ENCODE results near the gene MIF4GD. TPM values are rescaled to one million over a fixed set of nuclear protein-coding genes. Genes with fewer than 3 reads are reported as not detected.

MIF4GD gene
- total and polyA plus RNA-seq, 9 of the 15 experiments (the other 6 are each of a cell fraction or from before 2014, with no cell fraction given), result 11.8 to 63.8 (median 28.1) TPM

DNA sequence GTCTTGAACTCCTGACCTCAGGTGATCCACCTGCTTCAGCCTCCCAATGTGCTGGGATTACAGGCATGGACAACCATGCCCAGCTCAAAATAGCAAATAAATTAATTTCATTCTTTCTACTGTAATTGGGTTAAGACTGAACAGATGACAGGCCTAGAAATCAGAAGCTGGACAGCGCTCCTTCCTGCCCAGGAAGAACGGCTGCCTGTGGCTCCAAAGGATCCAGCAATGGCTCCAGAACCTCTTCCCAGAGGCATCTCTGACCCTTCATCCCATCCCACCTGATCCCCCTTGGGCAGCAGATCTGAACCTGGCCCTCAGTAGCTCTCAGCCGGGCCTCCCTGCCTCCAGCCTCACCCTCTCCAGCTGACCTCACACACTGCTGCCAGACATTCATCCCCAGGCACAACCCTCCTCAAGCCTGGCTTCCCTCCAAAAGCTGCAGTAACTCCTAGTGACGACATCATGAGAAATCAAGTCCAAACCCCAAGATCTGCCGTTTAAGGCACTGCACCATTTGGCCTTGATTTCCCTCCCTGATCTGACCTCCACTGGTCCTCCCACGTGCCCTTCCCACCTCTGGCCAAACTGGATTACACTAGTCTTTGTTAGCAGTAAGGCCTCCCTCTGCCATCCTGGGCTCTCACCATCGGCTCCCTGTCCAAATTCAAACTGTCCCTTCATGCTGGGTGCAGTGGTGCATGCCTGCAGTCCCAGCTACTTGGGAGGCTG, 3.1 kb upstream of the MIF4GD start (continued):
- TF ChIP-seq PTTG1 (tag; IDR thresholded peaks at IDR 0.05; ENCODE audit: low read depth), result no peak
- no peak for TF ChIP-seq RAD51 (IDR thresholded peaks at IDR 0.05; ENCODE audit: borderline replicate concordance, low read depth)
- no peak for TF ChIP-seq NFRKB (IDR thresholded peaks at IDR 0.05; ENCODE audit: low read depth)
- TF ChIP-seq, protein P1, sequence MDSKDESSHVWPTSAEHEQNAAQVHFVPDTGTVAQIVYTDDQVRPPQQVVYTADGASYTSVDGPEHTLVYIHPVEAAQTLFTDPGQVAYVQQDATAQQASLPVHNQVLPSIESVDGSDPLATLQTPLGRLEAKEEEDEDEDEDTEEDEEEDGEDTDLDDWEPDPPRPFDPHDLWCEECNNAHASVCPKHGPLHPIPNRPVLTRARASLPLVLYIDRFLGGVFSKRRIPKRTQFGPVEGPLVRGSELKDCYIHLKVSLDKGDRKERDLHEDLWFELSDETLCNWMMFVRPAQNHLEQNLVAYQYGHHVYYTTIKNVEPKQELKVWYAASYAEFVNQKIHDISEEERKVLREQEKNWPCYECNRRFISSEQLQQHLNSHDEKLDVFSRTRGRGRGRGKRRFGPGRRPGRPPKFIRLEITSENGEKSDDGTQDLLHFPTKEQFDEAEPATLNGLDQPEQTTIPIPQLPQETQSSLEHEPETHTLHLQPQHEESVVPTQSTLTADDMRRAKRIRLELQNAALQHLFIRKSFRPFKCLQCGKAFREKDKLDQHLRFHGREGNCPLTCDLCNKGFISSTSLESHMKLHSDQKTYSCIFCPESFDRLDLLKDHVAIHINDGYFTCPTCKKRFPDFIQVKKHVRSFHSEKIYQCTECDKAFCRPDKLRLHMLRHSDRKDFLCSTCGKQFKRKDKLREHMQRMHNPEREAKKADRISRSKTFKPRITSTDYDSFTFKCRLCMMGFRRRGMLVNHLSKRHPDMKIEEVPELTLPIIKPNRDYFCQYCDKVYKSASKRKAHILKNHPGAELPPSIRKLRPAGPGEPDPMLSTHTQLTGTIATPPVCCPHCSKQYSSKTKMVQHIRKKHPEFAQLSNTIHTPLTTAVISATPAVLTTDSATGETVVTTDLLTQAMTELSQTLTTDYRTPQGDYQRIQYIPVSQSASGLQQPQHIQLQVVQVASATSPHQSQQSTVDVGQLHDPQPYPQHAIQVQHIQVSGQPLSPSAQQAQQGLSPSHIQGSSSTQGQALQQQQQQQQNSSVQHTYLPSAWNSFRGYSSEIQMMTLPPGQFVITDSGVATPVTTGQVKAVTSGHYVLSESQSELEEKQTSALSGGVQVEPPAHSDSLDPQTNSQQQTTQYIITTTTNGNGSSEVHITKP (IDR thresholded peaks at IDR 0.05; ENCODE audit: partially characterized antibody), result no peak
- TF ChIP-seq, protein P2, sequence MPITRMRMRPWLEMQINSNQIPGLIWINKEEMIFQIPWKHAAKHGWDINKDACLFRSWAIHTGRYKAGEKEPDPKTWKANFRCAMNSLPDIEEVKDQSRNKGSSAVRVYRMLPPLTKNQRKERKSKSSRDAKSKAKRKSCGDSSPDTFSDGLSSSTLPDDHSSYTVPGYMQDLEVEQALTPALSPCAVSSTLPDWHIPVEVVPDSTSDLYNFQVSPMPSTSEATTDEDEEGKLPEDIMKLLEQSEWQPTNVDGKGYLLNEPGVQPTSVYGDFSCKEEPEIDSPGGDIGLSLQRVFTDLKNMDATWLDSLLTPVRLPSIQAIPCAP (CRISPR knock-in tag; IDR thresholded peaks at IDR 0.05; ENCODE audit: borderline replicate concordance), result no peak
- TF ChIP-seq, protein P3, sequence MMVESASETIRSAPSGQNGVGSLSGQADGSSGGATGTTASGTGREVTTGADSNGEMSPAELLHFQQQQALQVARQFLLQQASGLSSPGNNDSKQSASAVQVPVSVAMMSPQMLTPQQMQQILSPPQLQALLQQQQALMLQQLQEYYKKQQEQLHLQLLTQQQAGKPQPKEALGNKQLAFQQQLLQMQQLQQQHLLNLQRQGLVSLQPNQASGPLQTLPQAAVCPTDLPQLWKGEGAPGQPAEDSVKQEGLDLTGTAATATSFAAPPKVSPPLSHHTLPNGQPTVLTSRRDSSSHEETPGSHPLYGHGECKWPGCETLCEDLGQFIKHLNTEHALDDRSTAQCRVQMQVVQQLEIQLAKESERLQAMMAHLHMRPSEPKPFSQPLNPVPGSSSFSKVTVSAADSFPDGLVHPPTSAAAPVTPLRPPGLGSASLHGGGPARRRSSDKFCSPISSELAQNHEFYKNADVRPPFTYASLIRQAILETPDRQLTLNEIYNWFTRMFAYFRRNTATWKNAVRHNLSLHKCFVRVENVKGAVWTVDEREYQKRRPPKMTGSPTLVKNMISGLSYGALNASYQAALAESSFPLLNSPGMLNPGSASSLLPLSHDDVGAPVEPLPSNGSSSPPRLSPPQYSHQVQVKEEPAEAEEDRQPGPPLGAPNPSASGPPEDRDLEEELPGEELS (CRISPR knock-in tag; IDR thresholded peaks at IDR 0.05; ENCODE audit: borderline replicate concordance), result no peak
- TF ChIP-seq ZNF699 (CRISPR knock-in tag; IDR thresholded peaks at IDR 0.05; ENCODE audit: insufficient replicate concordance), result no peak
- TF ChIP-seq SMARCC2 (IDR thresholded peaks at IDR 0.05; ENCODE audit: low read depth), result no peak
- TF ChIP-seq ZBTB1 (CRISPR knock-in tag; IDR thresholded peaks at IDR 0.05; ENCODE audit: borderline replicate concordance, low read depth), result no peak
- TF ChIP-seq PCBP2 (IDR thresholded peaks at IDR 0.05; ENCODE audit: low read depth, low read length, poor library complexity, severe bottlenecking), result no peak
- TF ChIP-seq GTF2A2 (tag; IDR thresholded peaks at IDR 0.05), result no peak
- no peak for TF ChIP-seq RAD21 (CRISPR knock-in tag; conservative IDR thresholded peaks at IDR 0.05 in 1 of 2, IDR thresholded peaks at IDR 0.05 in 1 of 2)
- no peak for TF ChIP-seq NKRF (IDR thresholded peaks at IDR 0.05; ENCODE audit: borderline replicate concordance)
- no peak for TF ChIP-seq GATAD2A (IDR thresholded peaks at IDR 0.05)
- no peak for TF ChIP-seq ZNF780A (CRISPR knock-in tag; IDR thresholded peaks at IDR 0.05)
- TF ChIP-seq PURB (CRISPR knock-in tag; IDR thresholded peaks at IDR 0.05; ENCODE audit: low read depth), result no peak

Data from K562 (cell line).